K562 (cell line): Measurements from ENCODE around the gene MARCHF9. TPM values are rescaled to one million over a fixed set of nuclear protein-coding genes. Genes with fewer than 3 reads are reported as not detected.

Experiments
- BCLAF1 ChIP-seq, 2 experiments: fragments of 450-650 bp in 1 of 2; IDR thresholded peaks; 2 replicates each; pipeline ENCODE4 v1.6.1; 2011 to 2017; ENCODE audit warnings: low read depth in 2 of 2, antibody characterized with exemption in 1 of 2, borderline replicate concordance in 1 of 2, low read length in 1 of 2, mild to moderate bottlenecking in 1 of 2, mixed read lengths in 1 of 2; ENCODE audit not compliant: control insufficient read depth in 1 of 2
- ELF1 ChIP-seq: fragments of 200-800 bp; sonication (Bioruptor generic); IDR thresholded peaks from 2 replicates; pipeline ENCODE4 v1.6.1; 2016; ENCODE audit warnings: missing genetic modification characterization, missing compliant biosample characterization
- GABPB2 ChIP-seq: fragments of 250-450 bp; sonication (Bioruptor Pico); conservative IDR thresholded peaks from 2 replicates; pipeline ENCODE4 v1.5.1; 2021; ENCODE audit warnings: mild to moderate bottlenecking
- NUFIP1 ChIP-seq: fragments of 450-650 bp; IDR thresholded peaks from 2 replicates; pipeline ENCODE4 v1.6.1; 2018; ENCODE audit not compliant: partially characterized antibody
- POLR2G ChIP-seq: fragments of 200-400 bp; formaldehyde crosslinking; IDR thresholded peaks from 2 replicates; pipeline ENCODE4 v1.6.1; 2017; ENCODE audit warnings: low read depth, mild to moderate bottlenecking, antibody characterized with exemption, low read length, moderate library complexity
- POLR2H ChIP-seq: IDR thresholded peaks from 2 replicates; pipeline ENCODE4 v1.6.1; 2016; ENCODE audit warnings: missing genetic modification characterization, low read depth, mild to moderate bottlenecking, control low read depth, missing compliant biosample characterization, moderate library complexity
- RCOR1 ChIP-seq, 2 experiments: IDR thresholded peaks; 2 replicates each; pipeline ENCODE4 v1.6.1; 2012; ENCODE audit warnings: low read depth in 2 of 2, low read length in 2 of 2, borderline replicate concordance in 1 of 2, improper control_type of control experiment in 1 of 2
- STAT5B ChIP-seq: fragments of 250-450 bp; sonication (Bioruptor Pico); IDR thresholded peaks from 2 replicates; pipeline ENCODE4 v1.8.0; 2021; ENCODE audit warnings: mild to moderate bottlenecking, inconsistent platforms
- TRIM24 ChIP-seq, 2 experiments: fragments of 450-650 bp; IDR thresholded peaks; 2 replicates each; pipeline ENCODE4 v1.6.1; 2016
- ZEB2 ChIP-seq: fragments of 450-650 bp; IDR thresholded peaks from 2 replicates; pipeline ENCODE4 v1.6.1; 2016
- ZFP36 ChIP-seq: fragments of 150-350 bp; IDR thresholded peaks from 2 replicates; pipeline ENCODE4 v1.6.1; 2018; ENCODE audit warnings: low read length, low read depth; ENCODE audit not compliant: partially characterized antibody
- ZKSCAN3 ChIP-seq: fragments of 250-450 bp; sonication (Bioruptor Pico); IDR thresholded peaks from 2 replicates; pipeline ENCODE4 v1.4.0; 2020
- ZNF224 ChIP-seq: sonication (generic); formaldehyde crosslinking; IDR thresholded peaks from 2 replicates; pipeline ENCODE4 v1.8.0; 2022; ENCODE audit warnings: mild to moderate bottlenecking, missing genetic modification reagents
- ZNF282 ChIP-seq: sonication (generic); formaldehyde crosslinking; IDR thresholded peaks from 2 replicates; pipeline ENCODE4 v1.8.1; 2023; ENCODE audit warnings: missing genetic modification reagents
- ZNF57 ChIP-seq: fragments of 450-650 bp; formaldehyde crosslinking; IDR thresholded peaks from 2 replicates; pipeline ENCODE4 v1.4.0; 2020; ENCODE audit warnings: mild to moderate bottlenecking, moderate library complexity
- polyA plus RNA-seq, 8 experiments: library from polyadenylated mRNA; depleted of rRNA in 4 of 8; stranded (reverse) in 5 of 8; unstranded in 3 of 8; fragments of >200 nt; fragmentation: Nextera tagmentation in 2 of 8; fragmentation: Illumina TruSeq in 1 of 8; extraction: Ambion mirVana in 2 of 8; extraction: Trizol in 1 of 8; gene quantifications; 2 replicates each; pipeline versions ENCODE4 v1.2.1 to v1.2.3, GENCODE V29; 2011 to 2014; ENCODE audit warnings: inconsistent platforms in 1 of 8, missing spikeins in 1 of 8
- total RNA-seq, 7 experiments: library from RNA; depleted of rRNA in 6 of 7; stranded (reverse); fragments of >200 nt in 6 of 7; fragmentation: Illumina TruSeq in 2 of 7; extraction: Trizol in 2 of 7; gene quantifications; 2 replicates each; pipeline versions ENCODE4 v1.2.1 to v1.2.3, GENCODE V29; 2011 to 2021; ENCODE audit warnings: low replicate concordance in 1 of 7
- TF ChIP-seq, protein P1 (sequence below), 2 experiments: fragments of 200-800 bp in 1 of 2; sonication (Bioruptor generic) in 1 of 2; sonication (generic) in 1 of 2; formaldehyde crosslinking in 1 of 2; IDR thresholded peaks in 1 of 2; conservative IDR thresholded peaks in 1 of 2; 2 replicates each; pipeline versions ENCODE4 v1.5.0 to v1.6.1; 2016 to 2020; ENCODE audit warnings: missing compliant biosample characterization in 1 of 2, missing genetic modification characterization in 1 of 2, missing genetic modification reagents in 1 of 2
- TF ChIP-seq, protein P2 (sequence below): fragments of 200-800 bp; sonication (Bioruptor generic); IDR thresholded peaks from 2 replicates; pipeline ENCODE4 v1.6.1; 2016; ENCODE audit warnings: missing genetic modification characterization, missing compliant biosample characterization

The MARCHF9 gene
- total and polyA plus RNA-seq, 9 of the 15 experiments (the other 6 are each of a cell fraction or from before 2014, with no cell fraction given): 0.80 to 12.4 (median 6.2) TPM

DNA sequence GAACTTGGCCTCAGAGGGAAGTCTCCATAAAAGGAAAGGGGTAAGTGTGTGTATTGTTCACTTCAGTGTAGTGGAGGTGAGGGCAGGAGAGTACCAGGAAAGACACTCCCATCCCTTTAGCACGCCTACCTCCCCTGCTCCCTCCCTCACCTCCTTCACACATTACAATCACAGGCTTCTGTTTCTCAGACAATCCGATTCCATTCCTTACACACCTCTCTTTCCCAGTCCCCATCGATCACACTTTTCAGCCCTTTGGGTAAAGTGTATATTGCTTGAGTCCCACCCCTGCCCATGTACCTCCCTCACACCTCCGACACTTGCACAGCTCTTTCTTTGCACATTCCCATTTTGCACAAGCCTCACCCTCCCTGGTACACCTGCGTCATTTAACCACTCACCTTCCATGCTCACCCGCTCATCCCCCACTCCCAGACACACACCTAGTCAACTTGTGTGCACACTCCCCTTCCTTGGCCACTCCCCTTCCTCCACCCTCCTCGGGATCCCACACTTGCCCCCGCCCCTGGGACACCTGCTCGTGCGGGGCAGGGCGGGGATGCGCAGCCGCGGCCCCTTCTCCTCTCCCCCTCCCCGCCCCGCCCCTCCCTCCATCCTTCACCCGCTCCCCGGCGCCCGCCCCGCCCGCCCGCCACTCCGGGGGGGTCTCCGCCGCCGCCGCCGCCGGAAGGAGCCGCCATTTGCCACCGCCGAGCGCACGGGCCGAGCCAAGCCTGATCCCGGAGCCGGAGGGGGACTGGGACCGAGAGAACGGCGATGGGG, at the start of gene MARCHF9 (continued):
- TF ChIP-seq, protein P1, sequence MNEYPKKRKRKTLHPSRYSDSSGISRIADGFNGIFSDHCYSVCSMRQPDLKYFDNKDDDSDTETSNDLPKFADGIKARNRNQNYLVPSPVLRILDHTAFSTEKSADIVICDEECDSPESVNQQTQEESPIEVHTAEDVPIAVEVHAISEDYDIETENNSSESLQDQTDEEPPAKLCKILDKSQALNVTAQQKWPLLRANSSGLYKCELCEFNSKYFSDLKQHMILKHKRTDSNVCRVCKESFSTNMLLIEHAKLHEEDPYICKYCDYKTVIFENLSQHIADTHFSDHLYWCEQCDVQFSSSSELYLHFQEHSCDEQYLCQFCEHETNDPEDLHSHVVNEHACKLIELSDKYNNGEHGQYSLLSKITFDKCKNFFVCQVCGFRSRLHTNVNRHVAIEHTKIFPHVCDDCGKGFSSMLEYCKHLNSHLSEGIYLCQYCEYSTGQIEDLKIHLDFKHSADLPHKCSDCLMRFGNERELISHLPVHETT (CRISPR knock-in tag; conservative IDR thresholded peaks at IDR 0.05 in 1 of 2, IDR thresholded peaks at IDR 0.05 in 1 of 2): peak in 1 of 2 experiments; percentile 77; a peak in 2 of 4 replicates
- TF ChIP-seq ZNF57 (CRISPR knock-in tag): no peak
- TF ChIP-seq STAT5B (CRISPR knock-in tag): no peak
- peak in 1 of 2 experiments; percentile 39; a peak in 1 of 4 replicates for TF ChIP-seq RCOR1 (IDR thresholded peaks at IDR 0.05; ENCODE audit: borderline replicate concordance in 1 of 2, low read depth in 2 of 2, low read length in 2 of 2)
- TF ChIP-seq, protein P2, sequence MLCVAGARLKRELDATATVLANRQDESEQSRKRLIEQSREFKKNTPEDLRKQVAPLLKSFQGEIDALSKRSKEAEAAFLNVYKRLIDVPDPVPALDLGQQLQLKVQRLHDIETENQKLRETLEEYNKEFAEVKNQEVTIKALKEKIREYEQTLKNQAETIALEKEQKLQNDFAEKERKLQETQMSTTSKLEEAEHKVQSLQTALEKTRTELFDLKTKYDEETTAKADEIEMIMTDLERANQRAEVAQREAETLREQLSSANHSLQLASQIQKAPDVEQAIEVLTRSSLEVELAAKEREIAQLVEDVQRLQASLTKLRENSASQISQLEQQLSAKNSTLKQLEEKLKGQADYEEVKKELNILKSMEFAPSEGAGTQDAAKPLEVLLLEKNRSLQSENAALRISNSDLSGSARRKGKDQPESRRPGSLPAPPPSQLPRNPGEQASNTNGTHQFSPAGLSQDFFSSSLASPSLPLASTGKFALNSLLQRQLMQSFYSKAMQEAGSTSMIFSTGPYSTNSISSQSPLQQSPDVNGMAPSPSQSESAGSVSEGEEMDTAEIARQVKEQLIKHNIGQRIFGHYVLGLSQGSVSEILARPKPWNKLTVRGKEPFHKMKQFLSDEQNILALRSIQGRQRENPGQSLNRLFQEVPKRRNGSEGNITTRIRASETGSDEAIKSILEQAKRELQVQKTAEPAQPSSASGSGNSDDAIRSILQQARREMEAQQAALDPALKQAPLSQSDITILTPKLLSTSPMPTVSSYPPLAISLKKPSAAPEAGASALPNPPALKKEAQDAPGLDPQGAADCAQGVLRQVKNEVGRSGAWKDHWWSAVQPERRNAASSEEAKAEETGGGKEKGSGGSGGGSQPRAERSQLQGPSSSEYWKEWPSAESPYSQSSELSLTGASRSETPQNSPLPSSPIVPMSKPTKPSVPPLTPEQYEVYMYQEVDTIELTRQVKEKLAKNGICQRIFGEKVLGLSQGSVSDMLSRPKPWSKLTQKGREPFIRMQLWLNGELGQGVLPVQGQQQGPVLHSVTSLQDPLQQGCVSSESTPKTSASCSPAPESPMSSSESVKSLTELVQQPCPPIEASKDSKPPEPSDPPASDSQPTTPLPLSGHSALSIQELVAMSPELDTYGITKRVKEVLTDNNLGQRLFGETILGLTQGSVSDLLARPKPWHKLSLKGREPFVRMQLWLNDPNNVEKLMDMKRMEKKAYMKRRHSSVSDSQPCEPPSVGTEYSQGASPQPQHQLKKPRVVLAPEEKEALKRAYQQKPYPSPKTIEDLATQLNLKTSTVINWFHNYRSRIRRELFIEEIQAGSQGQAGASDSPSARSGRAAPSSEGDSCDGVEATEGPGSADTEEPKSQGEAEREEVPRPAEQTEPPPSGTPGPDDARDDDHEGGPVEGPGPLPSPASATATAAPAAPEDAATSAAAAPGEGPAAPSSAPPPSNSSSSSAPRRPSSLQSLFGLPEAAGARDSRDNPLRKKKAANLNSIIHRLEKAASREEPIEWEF (CRISPR knock-in tag): no peak
- TF ChIP-seq ZEB2: peak; percentile 82
- no peak for TF ChIP-seq POLR2H (tag)
- no peak for TF ChIP-seq ZKSCAN3
- no peak for TF ChIP-seq ZFP36
- TF ChIP-seq POLR2G: peak; percentile 52
- TF ChIP-seq ELF1 (tag): no peak
- TF ChIP-seq ZNF282: no peak
- no peak for TF ChIP-seq GABPB2
- no peak for TF ChIP-seq NUFIP1
- TF ChIP-seq TRIM24 (IDR thresholded peaks at IDR 0.05): no peak
- no peak for TF ChIP-seq BCLAF1 (IDR thresholded peaks at IDR 0.05; ENCODE audit: borderline replicate concordance in 1 of 2, control insufficient read depth in 1 of 2, low read depth in 2 of 2, low read length in 1 of 2)
- TF ChIP-seq ZNF224 (CRISPR knock-in tag): no peak
